RKO (cell line): Measurements from ENCODE around the gene DTNA.
"Not testable (repeated sequence)": the region's sequence is repeated elsewhere in the genome, so short reads cannot be mapped to it uniquely, and the experiment has no call there.

Experiments used
- DNase-seq: peaks from one replicate; pipeline ENCODE4 v3.0.0-alpha.2; 2016; ENCODE audit warnings: low spot score

The DTNA gene

DNA sequence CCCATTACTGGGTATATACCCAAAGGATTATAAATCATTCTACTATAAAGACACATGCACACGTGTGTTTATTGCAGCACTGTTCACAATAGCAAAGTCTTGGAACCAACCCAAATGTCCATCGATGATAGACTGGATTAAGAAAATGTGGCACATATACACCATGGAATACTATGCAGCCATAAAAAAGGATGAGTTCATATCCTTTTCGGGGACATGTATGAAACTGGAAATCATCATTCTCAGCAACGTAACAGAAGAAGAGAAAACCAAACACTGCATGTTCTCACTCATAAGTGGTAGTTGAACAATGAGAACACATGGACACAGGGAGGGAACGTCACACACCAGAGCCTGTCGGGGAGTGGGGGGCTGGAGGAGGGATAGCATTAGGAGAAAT is 15.6 kb downstream of the DTNA start:
- not testable (repeated sequence) for DNase-seq

DNA sequence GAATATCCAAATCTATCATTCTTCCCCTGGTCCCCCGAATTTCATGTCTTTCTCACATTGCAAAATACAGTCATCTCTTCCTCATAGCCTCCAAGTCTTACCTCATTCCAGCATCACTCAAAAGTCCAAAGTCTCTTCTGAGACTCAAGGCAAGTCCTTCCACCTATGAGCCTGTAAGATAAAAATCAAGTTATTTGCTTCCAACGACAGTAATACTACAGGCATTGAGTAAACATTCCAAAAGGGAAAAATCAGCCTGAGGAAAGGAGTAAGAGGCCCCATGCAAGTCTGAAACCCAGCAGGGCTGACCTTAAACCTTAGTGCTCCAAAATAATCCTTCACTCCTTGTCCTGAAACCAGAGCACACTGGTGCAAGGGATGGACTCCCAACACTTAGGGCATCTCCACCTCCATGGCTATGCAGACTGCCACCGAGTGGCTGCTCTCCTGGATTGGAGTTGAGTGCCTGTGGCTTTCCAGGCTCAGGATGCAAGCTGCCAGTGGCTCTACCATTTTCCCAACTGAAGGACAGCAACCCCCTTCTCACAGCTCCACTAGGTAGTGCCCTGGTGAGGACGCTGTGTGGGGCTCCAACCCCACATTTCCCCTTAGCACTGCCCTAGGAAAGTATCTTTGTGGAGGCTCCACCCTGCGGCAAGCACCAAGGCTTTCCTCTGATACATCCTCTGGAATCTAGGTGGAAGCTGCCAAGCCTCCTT is 16.3 kb downstream of the DTNA start:
- no peak for DNase-seq

DNA sequence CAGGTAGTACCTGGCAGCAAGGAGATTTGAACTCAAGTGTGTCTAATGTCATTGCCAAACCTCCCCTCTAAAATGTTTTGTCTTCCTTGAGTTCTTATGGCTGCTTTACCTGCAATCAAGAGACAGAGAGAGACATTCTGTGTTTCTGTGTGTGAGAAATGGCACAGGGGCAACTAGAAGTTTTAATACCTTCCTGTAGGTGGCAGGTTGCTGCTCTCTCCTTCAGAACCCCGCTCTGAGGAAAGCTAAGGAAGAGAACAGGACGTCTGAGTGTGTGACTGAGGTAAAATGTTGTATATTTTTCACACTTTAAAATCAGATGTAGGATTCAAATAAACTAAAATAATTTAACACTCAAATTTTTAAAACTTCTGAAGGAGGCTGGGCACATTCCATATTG is 19.2 kb downstream of the DTNA start:
- peak; percentile 58 for DNase-seq

DNA sequence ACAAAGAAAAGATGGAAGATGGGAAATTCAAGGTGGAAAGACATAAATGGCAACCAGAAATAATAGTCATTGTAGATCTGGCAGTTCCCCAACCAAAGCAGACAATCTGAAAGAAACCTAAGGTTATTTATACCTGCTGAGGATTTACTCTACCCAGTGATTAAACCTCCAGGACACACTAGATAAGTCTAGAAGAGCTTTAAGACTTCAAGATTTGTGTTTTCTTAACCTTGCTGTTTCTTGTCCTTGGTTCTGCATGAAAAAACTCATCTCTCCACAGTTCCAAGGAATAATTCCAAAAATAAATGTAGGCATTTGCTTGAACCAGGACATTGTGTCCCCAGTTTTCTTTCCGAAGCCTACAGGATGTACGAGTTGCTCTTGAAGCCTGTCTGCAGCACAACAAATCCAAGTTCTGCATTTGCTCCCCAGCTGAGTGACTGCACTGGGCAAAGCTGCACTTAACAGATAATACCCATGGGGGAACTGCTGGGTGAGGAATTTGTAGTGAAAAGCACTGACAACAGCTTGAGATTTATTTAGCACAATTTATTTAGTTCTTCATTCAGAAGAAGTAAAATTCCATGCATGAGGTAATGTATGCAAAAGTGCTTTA is 19.8 kb downstream of the DTNA start:
- no peak for DNase-seq

DNA sequence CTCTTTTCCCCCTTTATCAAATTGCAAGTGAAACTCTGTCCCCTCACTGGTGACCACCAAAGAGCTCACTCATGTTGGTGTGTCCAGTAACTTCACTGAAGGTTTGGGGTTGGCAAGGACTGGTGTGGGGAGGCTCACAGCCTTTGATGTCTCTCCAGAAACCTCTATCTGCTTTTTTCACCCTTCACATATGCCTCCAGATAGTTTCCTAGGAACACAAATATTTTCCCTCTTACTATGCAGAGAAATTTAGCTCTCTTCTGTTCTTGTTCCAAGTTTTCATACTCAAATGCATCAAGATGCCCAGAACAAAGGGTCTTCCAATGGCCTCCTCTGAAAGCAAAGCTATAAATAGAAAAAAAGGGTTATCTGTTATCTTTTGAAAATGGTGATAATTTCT is 20.7 kb downstream of the DTNA start:
- DNase-seq = no peak

DNA sequence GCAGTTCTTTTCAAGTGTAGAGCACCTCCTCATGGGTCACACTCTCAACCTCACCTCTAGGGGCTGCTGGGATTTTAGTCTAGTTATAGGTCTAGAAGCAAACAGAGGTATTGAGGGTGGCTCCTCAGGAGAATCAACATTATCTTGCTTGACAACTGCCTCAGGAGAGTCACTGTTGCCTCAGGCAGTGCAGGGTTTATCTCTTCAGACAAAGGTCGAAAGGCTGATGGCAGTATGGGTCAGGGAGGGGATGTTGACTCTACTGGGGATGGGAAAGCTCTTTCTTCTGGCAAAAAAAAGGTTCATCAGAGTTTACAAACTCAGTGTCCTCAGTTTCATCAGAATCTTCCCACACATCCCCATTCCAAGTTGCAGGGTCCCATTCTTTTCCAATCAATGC is 24.0 kb downstream of the DTNA start:
- DNase-seq = no peak

DNA sequence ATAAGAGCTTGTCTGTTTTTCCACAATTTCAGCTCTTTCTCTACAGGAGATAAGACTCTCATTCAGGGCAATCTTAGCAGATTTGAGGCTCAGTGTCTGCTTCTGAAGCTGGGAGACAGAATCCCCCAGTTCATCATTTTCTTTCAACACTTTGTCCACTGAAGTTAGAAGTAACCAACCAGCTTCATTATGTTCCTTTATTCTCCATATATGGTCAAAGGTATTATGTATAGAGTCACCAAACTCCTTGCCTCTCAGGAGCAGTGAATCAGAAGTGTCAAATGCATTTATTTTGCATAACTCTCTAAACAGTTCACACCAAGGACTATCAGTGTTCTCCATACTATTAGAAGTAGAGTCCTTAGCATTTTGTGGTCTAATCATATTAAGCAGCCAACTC is 24.4 kb downstream of the DTNA start:
- DNase-seq = not testable (repeated sequence)

DNA sequence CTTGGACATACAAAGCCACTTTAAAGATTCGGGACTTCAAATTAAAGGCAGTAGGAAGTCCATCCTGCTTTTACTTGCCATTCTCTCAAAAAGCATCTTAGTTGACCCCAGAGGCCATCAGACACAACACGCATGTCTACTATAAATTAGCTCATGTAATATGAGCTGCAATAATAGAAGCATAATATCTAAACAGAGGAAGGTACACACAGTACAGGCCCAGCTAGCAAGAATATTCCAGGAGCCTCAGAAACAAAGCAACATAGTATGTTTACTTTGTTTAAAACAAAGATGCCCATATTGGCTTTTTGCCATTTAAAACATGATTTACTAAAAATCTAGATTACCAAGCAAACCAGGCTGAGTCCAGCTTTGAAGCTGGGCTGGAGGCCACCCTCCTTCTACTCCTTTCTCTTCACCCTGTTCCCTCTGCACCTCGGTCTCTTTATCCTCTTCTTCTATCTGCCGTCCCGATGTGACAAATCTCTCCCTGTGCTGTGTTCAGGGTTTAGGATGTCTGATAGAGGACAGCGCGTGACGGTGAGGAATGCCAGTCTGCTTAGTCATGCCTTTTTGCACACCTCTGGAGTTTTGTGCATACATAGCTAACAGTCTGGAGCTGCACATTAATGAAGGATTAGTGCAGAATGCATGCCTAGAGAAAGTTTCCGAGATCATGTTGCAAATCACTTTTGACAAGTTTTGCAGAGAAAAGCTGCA is 28.2 kb downstream of the DTNA start:
- no peak for DNase-seq

DNA sequence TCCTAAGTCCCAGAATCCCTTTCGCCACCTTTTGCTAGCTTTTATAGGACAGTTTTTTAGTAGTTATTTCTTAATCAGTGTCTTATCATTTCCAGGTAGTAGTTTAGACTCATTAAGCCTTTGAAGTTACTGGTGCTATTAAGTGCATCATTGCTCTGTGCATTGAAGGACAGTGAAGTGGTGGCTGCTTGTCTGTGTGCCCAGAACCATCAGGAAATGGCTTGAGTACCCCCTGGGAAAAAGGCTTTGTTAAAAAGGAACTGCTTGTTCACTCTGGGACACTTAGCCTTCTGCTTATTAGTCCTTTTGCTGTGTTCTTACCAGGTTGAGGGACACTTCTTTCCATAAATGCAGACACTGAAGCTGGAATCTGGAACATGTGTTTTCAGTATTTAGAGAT is 30.0 kb downstream of the DTNA start:
- DNase-seq = no peak

DNA sequence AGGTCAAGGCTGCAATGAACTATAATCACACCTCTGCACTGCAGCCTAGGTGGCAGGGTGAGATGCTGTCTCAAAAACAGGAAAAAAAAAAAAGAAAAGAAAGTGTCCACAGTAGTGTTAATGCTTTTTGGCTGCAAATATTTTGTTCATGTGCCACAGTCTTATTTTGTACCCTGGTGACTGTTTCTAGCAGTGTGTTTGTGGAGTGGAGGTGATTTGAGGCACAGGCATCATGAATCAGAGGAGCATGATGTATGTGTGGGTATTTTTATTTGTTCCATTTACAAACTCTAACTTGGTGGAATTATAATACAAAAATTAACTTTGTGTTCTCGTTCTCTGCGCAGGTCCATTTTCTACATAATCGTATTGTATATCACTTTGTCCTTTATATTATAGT is 30.6 kb downstream of the DTNA start:
- no peak for DNase-seq

DNA sequence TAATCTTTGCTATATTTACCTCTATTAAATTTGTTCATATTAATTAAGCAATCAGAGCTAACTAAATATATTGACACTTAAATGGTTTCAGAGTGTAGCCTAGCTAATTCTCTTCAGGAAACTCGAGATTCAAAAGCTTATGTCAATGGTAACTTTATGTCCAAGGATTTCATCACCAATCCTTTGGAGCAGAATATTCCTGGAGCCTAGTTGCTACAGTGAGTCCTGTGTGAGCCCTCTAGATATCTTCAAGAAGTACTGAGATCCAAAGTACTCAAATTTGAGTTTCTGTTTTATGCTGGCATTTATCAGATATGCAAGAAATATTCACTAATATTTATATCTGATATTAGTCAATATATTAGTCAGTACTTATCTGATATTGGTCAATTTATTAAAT is 31.3 kb downstream of the DTNA start:
- no peak for DNase-seq

DNA sequence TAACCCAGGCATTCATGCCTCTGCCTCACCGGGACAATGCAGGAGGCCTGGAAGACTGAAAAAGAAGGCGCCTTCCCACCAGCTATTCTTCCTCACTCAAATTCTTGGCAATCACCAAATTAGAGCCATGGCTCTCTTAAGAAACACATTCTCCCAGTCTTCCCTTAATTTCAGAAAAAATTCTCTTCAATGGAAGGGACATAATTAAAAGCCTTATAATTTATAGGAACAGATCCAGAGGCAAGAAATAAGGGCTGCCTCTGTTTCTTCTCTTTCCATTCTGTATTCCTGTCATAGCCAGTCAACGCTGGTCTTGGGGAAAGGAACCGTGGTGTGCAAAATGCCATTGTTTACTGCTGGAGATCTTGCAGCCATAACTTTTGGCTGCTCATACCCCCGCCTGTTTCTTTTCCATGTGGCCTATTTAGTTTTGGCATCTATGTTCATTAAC is 32.8 kb downstream of the DTNA start:
- no peak for DNase-seq

DNA sequence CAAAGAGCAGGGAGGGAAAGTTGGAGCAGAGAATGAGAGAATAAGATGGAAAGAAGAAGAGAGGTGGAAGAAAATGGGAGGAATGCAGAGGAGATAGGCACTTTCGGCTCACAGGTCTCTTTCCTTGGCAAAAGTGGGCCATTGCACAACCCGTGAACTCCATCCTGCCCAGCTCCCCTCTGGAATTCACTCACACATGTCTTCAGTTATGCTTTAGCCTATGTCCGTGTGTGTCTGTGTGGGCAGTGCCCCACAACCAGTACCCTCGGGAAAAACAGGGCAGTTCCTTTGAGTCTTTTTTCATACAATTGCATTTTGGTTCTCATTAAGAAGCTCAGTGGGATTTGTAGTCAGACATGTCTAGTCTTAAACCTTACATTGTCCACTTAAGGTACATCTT is 34.5 kb downstream of the DTNA start:
- no peak for DNase-seq

DNA sequence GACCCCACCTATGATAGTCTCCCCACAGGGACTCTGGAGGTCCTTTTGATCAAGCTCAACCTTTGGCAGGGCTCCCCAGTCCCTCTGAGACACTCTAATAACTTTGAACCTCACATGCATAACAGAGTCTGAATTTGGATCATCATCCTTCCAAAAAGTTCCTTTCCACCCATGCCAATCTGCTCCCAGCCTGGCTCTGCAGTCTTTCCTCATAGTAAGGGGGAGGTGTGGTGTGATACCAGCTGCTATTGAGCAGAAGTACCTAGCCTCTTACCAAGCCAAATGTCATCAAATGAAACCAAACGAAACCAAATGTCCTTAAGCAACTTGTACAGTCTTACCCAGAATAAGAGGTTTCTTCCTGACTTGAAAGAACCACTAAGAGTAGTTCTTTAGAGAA is 36.5 kb downstream of the DTNA start:
- no peak for DNase-seq

DNA sequence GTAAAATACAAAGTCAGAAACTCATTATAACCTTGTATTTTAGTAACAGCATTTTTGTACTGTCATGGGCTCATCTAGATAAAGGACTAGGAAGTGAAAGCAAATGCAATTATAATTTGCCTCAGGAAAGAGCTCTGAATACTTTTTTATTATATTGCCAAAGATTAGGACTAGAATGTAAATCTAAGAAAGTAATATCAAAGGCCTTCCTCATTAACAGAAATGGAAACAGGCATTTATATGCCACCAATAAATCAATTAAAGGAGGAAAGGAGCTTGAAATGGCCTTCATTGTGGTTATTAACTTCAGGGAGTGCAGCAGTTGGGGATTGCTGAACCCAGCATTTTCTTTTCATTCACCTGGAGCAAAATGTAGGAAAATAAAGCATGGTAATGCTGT is 39.6 kb downstream of the DTNA start:
- no peak for DNase-seq

DNA sequence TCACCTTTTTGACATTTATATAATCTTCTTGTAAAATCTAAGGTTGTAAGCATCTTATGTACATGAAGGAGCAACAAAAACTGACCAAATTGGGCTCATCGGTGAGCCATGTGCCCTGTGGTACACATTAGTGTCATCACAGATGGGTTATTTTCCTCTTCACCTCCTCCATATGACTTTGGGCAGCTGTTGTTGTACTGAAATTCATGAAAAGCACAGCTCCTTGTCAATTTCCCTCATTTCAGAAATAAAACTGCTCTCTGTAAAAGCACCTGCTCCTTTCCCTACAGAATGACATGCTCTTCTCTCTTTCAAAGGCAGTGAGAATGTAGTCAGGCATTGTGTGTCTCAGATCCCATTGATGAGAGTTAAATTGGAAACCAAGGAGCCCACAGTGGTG is 42.0 kb downstream of the DTNA start:
- DNase-seq = no peak

DNA sequence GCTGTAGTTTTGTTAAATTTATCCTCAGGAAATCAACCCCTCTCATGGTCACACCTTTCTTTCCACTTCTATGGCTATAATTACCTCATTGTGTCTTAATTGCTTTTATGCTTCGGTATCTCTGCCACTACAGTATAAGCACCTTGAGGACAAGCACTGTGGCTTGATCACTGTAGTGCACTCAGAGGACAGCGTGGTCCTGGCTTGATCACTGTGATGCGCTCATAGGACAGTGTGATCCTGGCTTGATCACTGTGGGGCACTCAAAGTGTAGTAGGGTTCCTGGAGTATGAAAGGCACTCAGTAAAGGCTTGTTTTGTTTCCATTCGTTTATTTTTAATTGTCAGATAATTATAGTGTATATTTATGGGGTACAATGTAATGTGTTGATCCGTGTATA is 44.2 kb downstream of the DTNA start:
- no peak for DNase-seq

DNA sequence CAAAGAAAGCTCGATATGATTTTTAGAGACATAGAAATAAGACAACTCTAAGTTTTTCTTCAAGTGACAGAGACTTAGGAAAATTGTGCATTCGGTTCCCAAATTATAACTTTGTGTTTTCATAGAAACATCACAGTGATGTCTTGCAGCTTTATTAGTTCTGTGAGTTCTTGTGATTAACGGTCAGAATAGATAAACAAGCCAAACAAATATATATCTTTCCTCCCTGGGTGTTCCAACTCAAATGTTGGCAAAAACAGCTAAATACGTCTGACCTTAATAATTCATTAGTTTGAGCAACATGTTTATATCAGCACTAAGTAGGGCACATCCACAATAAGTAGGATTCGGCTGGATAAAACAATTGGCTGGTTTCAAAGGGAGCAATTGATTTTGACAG is 47.6 kb downstream of the DTNA start:
- DNase-seq = no peak

DNA sequence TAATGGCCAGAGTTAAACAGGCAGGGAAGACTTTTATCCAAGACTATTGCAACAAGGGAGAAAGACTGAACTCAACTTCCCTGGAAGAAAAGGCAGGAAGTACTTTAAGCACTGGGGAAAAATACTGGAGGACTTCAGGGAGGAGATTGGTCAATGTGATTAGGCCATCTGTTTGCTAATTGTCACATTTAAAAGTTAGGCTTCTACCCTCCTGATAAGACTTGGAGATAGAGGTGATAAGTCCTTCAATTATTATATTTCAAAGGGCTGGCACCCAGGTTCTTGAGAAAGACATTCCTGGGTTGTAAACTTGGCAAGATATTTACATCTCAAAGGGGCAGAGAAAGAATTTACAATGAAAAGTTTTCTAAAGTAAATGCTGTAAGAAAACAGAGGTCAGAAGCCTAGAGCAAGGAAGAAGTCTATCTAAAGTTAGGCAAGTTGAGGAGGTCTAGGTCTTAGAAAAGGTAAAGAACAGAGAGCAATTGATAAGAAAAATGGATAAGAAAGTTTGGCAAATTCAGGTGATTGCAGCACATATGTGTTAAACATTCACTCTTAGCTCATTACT is 48.4 kb downstream of the DTNA start:
- no peak for DNase-seq

DNA sequence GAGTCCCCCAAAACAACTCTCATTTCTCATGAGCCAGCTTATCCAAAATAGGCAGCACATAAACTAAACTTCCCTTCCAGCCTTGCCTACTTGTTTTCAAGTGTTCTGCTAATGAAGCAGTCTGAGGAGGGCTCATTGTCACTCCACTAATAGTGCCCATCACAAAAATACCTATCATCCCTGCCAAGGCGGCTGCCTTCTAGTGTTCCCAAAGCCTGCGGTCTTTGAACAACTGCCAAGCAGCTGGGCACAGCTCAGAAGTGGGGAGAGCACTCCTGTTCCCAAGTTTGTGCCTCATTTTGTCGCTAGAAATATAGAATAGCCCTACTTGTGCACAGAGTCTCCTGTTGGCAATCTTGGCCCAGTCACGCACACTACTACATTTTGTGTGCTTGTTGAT is 50.3 kb downstream of the DTNA start:
- DNase-seq = no peak

DNA sequence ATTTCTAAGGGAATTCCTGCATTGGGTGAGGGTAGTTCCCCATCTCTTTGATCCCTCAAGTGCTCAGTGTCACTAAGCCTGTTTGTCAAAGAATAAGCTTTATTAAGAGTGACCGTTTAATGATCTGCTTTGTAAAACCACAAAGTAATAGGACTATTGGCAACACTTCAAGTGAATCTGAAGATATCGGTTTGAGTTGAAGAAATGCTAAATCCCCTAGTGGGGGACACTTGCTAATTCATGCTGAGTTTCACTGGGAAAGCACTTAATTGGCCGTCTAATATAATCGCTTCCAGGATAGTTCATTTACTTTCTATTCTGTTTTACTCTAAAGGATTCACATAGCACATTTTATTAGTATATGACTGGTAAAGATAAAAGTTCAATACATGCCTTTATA is 54.4 kb downstream of the DTNA start:
- DNase-seq = no peak

DNA sequence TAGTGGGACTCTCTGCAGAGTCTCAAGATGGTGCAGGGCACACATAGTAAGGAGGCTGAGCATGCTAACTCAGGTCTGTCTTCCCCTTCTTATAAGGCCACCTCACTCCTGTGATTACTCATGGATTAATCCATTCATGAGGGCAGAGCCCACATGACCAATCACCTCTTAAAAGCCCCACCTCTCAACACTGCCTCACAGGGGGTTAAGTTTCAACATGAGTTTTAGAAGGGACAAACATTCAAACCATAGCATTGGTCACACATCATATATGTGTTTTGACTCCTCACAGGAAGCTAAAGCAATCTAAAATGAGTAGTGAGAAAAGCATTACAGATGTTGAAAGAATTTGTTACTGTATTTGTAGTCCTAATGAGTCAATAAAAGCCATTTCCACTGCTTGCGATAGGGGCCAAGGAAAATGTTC is 57.5 kb downstream of the DTNA start:
- peak; percentile 57 for DNase-seq

DNA sequence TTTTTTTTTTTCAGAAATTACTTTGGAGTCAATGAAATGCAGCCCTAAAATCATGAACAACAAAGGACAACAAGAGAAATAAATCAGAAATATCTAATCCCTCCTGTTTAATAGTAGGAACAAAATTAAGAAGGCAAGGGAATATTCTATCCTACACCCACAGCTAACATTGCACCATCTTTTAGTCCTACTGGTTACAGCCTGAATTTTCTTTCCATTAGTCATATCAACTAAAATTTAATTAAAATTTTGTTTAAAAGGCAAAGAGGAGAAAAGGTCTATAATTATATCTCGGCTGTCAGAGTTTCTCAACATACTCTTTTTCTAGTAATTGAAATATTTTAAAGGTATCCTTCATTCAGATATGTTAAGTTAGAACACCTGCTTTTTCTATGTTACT is 61.9 kb downstream of the DTNA start:
- DNase-seq = no peak
